IPS DF 6.9 (cell line): Measurements from ENCODE around the gene OMP.

Experiments used
- DNase-seq: peaks from one replicate; pipeline ENCODE4 v3.0.0-alpha.2; 2013; ENCODE audit warnings: low read depth, low spot score
- H3K27ac ChIP-seq: one replicate; pipeline ENCODE4 v1.5.1; 2013; ENCODE audit warnings: low read length, control low read depth
- H3K27me3 ChIP-seq: 2 replicates; pipeline ENCODE4 v1.6.1; 2013; ENCODE audit warnings: mild to moderate bottlenecking, low read length; ENCODE audit not compliant: control insufficient read depth, insufficient read depth
- H3K36me3 ChIP-seq: 2 replicates; pipeline ENCODE4 v1.6.1; 2013; ENCODE audit warnings: low read length; ENCODE audit not compliant: control insufficient read depth, insufficient read depth
- H3K4me1 ChIP-seq: 2 replicates; pipeline ENCODE4 v1.6.1; 2013; ENCODE audit warnings: low read length; ENCODE audit not compliant: control insufficient read depth, insufficient read depth
- H3K4me3 ChIP-seq: 2 replicates; pipeline ENCODE4 v1.5.1; 2013; ENCODE audit warnings: mild to moderate bottlenecking, low read length
- H3K9me3 ChIP-seq: 2 replicates; pipeline ENCODE4 v1.6.1; 2013; ENCODE audit warnings: low read length, inconsistent platforms; ENCODE audit not compliant: control insufficient read depth, insufficient read depth
- WGBS: extraction: QIAGEN DNeasy Blood & Tissue Kit; methylation state at CpG from one replicate; pipeline ENCODE4 v1.1.7; 2013; ENCODE audit warnings: mixed read lengths, missing lambda C conversion rate; ENCODE audit not compliant: insufficient read length, insufficient coverage; 5-methylcytosine and 5-hydroxymethylcytosine counted together

Gene OMP

GRCh38 chr11:77142091-77142975 is 39.7 kb downstream of the OMP start:
- WGBS: no CpG with 5 or more reads among the region's 11 CpGs
- DNase-seq: no peak
- Histone ChIP-seq H3K4me1 (peaks cover 2% of the 10 kb centered on the region; the same call in 1 of the 2 replicates), H3K27me3 (no peaks in the 10 kb centered on the region), H3K4me3 (no peak overlapping the region), H3K9me3 (no peaks in the 10 kb centered on the region), H3K36me3 (no peaks in the 10 kb centered on the region), H3K27ac (no peak overlapping the region)

GRCh38 chr11:77143405-77144020 is 40.9 kb downstream of the OMP start:
- Histone ChIP-seq H3K36me3 (no peaks in the 10 kb centered on the region), H3K27ac (no peak overlapping the region), H3K27me3 (no peaks in the 10 kb centered on the region), H3K9me3 (no peaks in the 10 kb centered on the region), H3K4me1 (peaks cover 3% of the 10 kb centered on the region), H3K4me3 (no peak overlapping the region)
- no peak for DNase-seq
- WGBS: no CpG with 5 or more reads among the region's 8 CpGs

- H3K27ac ChIP-seq: no peak overlapping the region
- no peaks in the 10 kb centered on the region for H3K27me3 ChIP-seq
- peaks cover 5% of the 10 kb centered on the region for H3K4me1 ChIP-seq
- no peaks in the 10 kb centered on the region for H3K36me3 ChIP-seq
- H3K4me3 ChIP-seq: no peak overlapping the region
- no peak for DNase-seq
- H3K9me3 ChIP-seq: no peaks in the 10 kb centered on the region
- no CpG with 5 or more reads among the region's 9 CpGs for WGBS
Measured at GRCh38 chr11:77144196-77144856, 41.7 kb downstream of the OMP start.

- H3K27me3 ChIP-seq: no peaks in the 10 kb centered on the region
- H3K4me1 ChIP-seq: peaks cover 5% of the 10 kb centered on the region
- H3K36me3 ChIP-seq: no peaks in the 10 kb centered on the region
- DNase-seq: no peak
- H3K4me3 ChIP-seq: no peak overlapping the region
- WGBS: no CpG with 5 or more reads among the region's 7 CpGs
- H3K9me3 ChIP-seq: no peaks in the 10 kb centered on the region
- H3K27ac ChIP-seq: no peak overlapping the region
Measured at GRCh38 chr11:77144857-77145428, 42.3 kb downstream of the OMP start.

GRCh38 chr11:77146261-77147035 is 43.8 kb downstream of the OMP start:
- Histone ChIP-seq H3K27me3 (no peaks in the 10 kb centered on the region), H3K4me3 (no peak overlapping the region), H3K4me1 (peaks cover 3% of the 10 kb centered on the region; the same call in 1 of the 2 replicates), H3K27ac (no peak overlapping the region), H3K9me3 (no peaks in the 10 kb centered on the region), H3K36me3 (no peaks in the 10 kb centered on the region)
- no CpG with 5 or more reads among the region's 10 CpGs for WGBS
- DNase-seq: no peak

GRCh38 chr11:77147036-77147315 is 44.3 kb downstream of the OMP start:
- Histone ChIP-seq H3K27ac (no peak overlapping the region), H3K27me3 (no peaks in the 10 kb centered on the region), H3K4me3 (no peak overlapping the region), H3K4me1 (peaks cover 3% of the 10 kb centered on the region; the same call in 1 of the 2 replicates), H3K9me3 (no peaks in the 10 kb centered on the region), H3K36me3 (no peaks in the 10 kb centered on the region)
- WGBS: no CpG with 5 or more reads among the region's 1 CpG
- no peak for DNase-seq

- H3K4me1 ChIP-seq: peaks cover 3% of the 10 kb centered on the region; the same call in 1 of the 2 replicates
- no peak overlapping the region for H3K27ac ChIP-seq
- no peak for DNase-seq
- H3K27me3 ChIP-seq: no peaks in the 10 kb centered on the region
- H3K4me3 ChIP-seq: peak overlapping the region; percentile 61; the same call in 1 of the 2 replicates
- WGBS: no CpG with 5 or more reads among the region's 47 CpGs
- no peaks in the 10 kb centered on the region for H3K36me3 ChIP-seq
- no peaks in the 10 kb centered on the region for H3K9me3 ChIP-seq
Measured at GRCh38 chr11:77147668-77148321, 45.2 kb downstream of the OMP start.

GRCh38 chr11:77148963-77149715 is 46.5 kb downstream of the OMP start:
- Histone ChIP-seq H3K4me3 (no peak overlapping the region), H3K27ac (no peak overlapping the region), H3K36me3 (no peaks in the 10 kb centered on the region), H3K4me1 (peaks cover 3% of the 10 kb centered on the region; the same call in 1 of the 2 replicates), H3K9me3 (no peaks in the 10 kb centered on the region), H3K27me3 (no peaks in the 10 kb centered on the region)
- WGBS: no CpG with 5 or more reads among the region's 8 CpGs
- DNase-seq: no peak

GRCh38 chr11:77149716-77150392 is 47.2 kb downstream of the OMP start:
- Histone ChIP-seq H3K4me3 (no peak overlapping the region), H3K36me3 (no peaks in the 10 kb centered on the region), H3K27me3 (no peaks in the 10 kb centered on the region), H3K27ac (no peak overlapping the region), H3K9me3 (no peaks in the 10 kb centered on the region), H3K4me1 (peaks cover 3% of the 10 kb centered on the region; the same call in 1 of the 2 replicates)
- DNase-seq: no peak
- WGBS: no CpG with 5 or more reads among the region's 12 CpGs
